ENCODE measurements around the gene NHLRC3. TPM values are rescaled to one million over a fixed set of nuclear protein-coding genes. Genes with fewer than 3 reads are reported as not detected.
A peak's percentile ranks its signal among the peaks of the same experiment; 100 is the strongest.
"Not testable (repeated sequence)": the region's sequence is repeated elsewhere in the genome, so short reads cannot be mapped to it uniquely, and the experiment has no call there.

Gene NHLRC3
- total RNA-seq = 6.6 and 7.9 TPM in 2 replicates

GRCh38 chr13:39037880-39038568, at the start of gene NHLRC3, which contains the start of gene PROSER1:
NHLRC3 (plus strand) TSS chr13:39038456; CDS start chr13:39038640, 184 bp downstream.
PROSER1 (minus strand) TSS chr13:39038089; CDS start chr13:39037242, 847 bp downstream.
- no peak for TF ChIP-seq CTCF (conservative IDR thresholded peaks at IDR 0.05; ENCODE audit: low read depth, low read length)
- peak; percentile 68 for DNase-seq (ENCODE audit: low read depth)
- peak within 1 kb of the TSS; percentile 78 for H3K4me3 ChIP-seq (ENCODE audit: low read depth, low read length)

- DNase-seq (ENCODE audit: low read depth) = no peak
- TF ChIP-seq CTCF (conservative IDR thresholded peaks at IDR 0.05; ENCODE audit: low read depth, low read length) = no peak
Measured at GRCh38 chr13:38990693-38991092, 47.6 kb upstream of the NHLRC3 start, which contains the start of gene STOML3. STOML3 (minus strand) TSS chr13:38990831; CDS start chr13:38990721, 110 bp downstream.

GRCh38 chr13:38993381-38993780, 44.9 kb upstream of the NHLRC3 start:
- H3K4me3 ChIP-seq (ENCODE audit: low read depth, low read length) = no peak overlapping the region
- no peak for TF ChIP-seq CTCF (conservative IDR thresholded peaks at IDR 0.05; ENCODE audit: low read depth, low read length)
- DNase-seq (ENCODE audit: low read depth) = no peak

More at GRCh38 chr13:38990693-38991092, 47.6 kb upstream of the NHLRC3 start, which contains the start of gene STOML3:
- H3K4me3 ChIP-seq (ENCODE audit: low read depth, low read length) = no peak within 1 kb of the TSS

GRCh38 chr13:38998739-38999138, 39.5 kb upstream of the NHLRC3 start:
- H3K4me3 ChIP-seq (ENCODE audit: low read depth, low read length) = no peak overlapping the region
- no peak for TF ChIP-seq CTCF (conservative IDR thresholded peaks at IDR 0.05; ENCODE audit: low read depth, low read length)
- no peak for DNase-seq (ENCODE audit: low read depth)

GRCh38 chr13:39006371-39007111, 31.7 kb upstream of the NHLRC3 start:
- not testable (repeated sequence) for DNase-seq (ENCODE audit: low read depth); H3K4me3 ChIP-seq (ENCODE audit: low read depth, low read length)

- no peak overlapping the region for H3K4me3 ChIP-seq (ENCODE audit: low read depth, low read length)
- peak; percentile 25 for TF ChIP-seq CTCF (conservative IDR thresholded peaks at IDR 0.05; ENCODE audit: low read depth, low read length)
- no peak for DNase-seq (ENCODE audit: low read depth)
Measured at GRCh38 chr13:39012608-39013007, 25.6 kb upstream of the NHLRC3 start.

GRCh38 chr13:39013462-39013861, 24.8 kb upstream of the NHLRC3 start:
- no peak overlapping the region for H3K4me3 ChIP-seq (ENCODE audit: low read depth, low read length)
- no peak for TF ChIP-seq CTCF (conservative IDR thresholded peaks at IDR 0.05; ENCODE audit: low read depth, low read length)
- DNase-seq (ENCODE audit: low read depth) = no peak
